ENCODE data around the gene WDR77.

The WDR77 gene

GRCh38 chr1:111483876-111484275 lies 34.8 kb upstream of the WDR77 start:
- Histone ChIP-seq H3K27me3 (ENCODE audit: control insufficient read depth in 5 of 5, insufficient read depth in 4 of 5, low read length in 5 of 5) (no peaks in the 10 kb centered on the region), H3K36me3 (ENCODE audit: control insufficient read depth in 5 of 5, insufficient read depth in 5 of 5, low read length in 5 of 5) (no peaks in the 10 kb centered on the region), H3K27ac (ENCODE audit: low read depth, low read length) (no peak overlapping the region), H3K9ac (ENCODE audit: low read length in 5 of 5) (no peak overlapping the region), H3K4me1 (ENCODE audit: control insufficient read depth in 5 of 5, insufficient read depth in 5 of 5, low read length in 5 of 5) (peaks cover 0 to 15% (median 6%) of the 10 kb centered on the region in 5 donors), H3K4me3 (ENCODE audit: low read depth in 1 of 5, low read length in 5 of 5) (no peak overlapping the region), H3K9me3 (ENCODE audit: control insufficient read depth in 5 of 5, low read length in 5 of 5) (no peaks in the 10 kb centered on the region)

- Histone ChIP-seq H3K4me1 (ENCODE audit: control insufficient read depth in 5 of 5, insufficient read depth in 5 of 5, low read length in 5 of 5) (peaks cover 0 to 12% (median 6%) of the 10 kb centered on the region in 5 donors), H3K9ac (ENCODE audit: low read length in 5 of 5) (no peak overlapping the region), H3K27me3 (ENCODE audit: control insufficient read depth in 5 of 5, insufficient read depth in 4 of 5, low read length in 5 of 5) (no peaks in the 10 kb centered on the region), H3K9me3 (ENCODE audit: control insufficient read depth in 5 of 5, low read length in 5 of 5) (no peaks in the 10 kb centered on the region), H3K4me3 (ENCODE audit: low read depth in 1 of 5, low read length in 5 of 5) (no peak overlapping the region), H3K27ac (ENCODE audit: low read depth, low read length) (no peak overlapping the region), H3K36me3 (ENCODE audit: control insufficient read depth in 5 of 5, insufficient read depth in 5 of 5, low read length in 5 of 5) (peaks cover 0 to 4% (median under 1%) of the 10 kb centered on the region in 5 donors)
Observed at GRCh38 chr1:111483166-111483565, 34.1 kb upstream of the WDR77 start.

- Histone ChIP-seq H3K4me1 (ENCODE audit: control insufficient read depth in 5 of 5, insufficient read depth in 5 of 5, low read length in 5 of 5) (peaks cover 2 to 27% (median 12%) of the 10 kb centered on the region in 5 donors), H3K9ac (ENCODE audit: low read length in 5 of 5) (peak overlapping the region in 1 of 5 donors; percentile 16), H3K36me3 (ENCODE audit: control insufficient read depth in 5 of 5, insufficient read depth in 5 of 5, low read length in 5 of 5) (peaks cover 0 to 10% (median 2%) of the 10 kb centered on the region in 5 donors), H3K27ac (ENCODE audit: low read depth, low read length) (no peak overlapping the region), H3K4me3 (ENCODE audit: low read depth in 1 of 5, low read length in 5 of 5) (no peak overlapping the region), H3K27me3 (ENCODE audit: control insufficient read depth in 5 of 5, insufficient read depth in 4 of 5, low read length in 5 of 5) (no peaks in the 10 kb centered on the region), H3K9me3 (ENCODE audit: control insufficient read depth in 5 of 5, low read length in 5 of 5) (no peaks in the 10 kb centered on the region)
Observed at GRCh38 chr1:111481387-111482221, 32.5 kb upstream of the WDR77 start.

- peaks cover 0 to 10% (median 2%) of the 10 kb centered on the region in 5 donors for H3K36me3 ChIP-seq (ENCODE audit: control insufficient read depth in 5 of 5, insufficient read depth in 5 of 5, low read length in 5 of 5)
- no peaks in the 10 kb centered on the region for H3K9me3 ChIP-seq (ENCODE audit: control insufficient read depth in 5 of 5, low read length in 5 of 5)
- H3K4me1 ChIP-seq (ENCODE audit: control insufficient read depth in 5 of 5, insufficient read depth in 5 of 5, low read length in 5 of 5): peaks cover 2 to 36% (median 13%) of the 10 kb centered on the region in 5 donors
- no peak overlapping the region for H3K27ac ChIP-seq (ENCODE audit: low read depth, low read length)
- no peak overlapping the region for H3K4me3 ChIP-seq (ENCODE audit: low read depth in 1 of 5, low read length in 5 of 5)
- H3K9ac ChIP-seq (ENCODE audit: low read length in 5 of 5): no peak overlapping the region
- H3K27me3 ChIP-seq (ENCODE audit: control insufficient read depth in 5 of 5, insufficient read depth in 4 of 5, low read length in 5 of 5): no peaks in the 10 kb centered on the region
Observed at GRCh38 chr1:111480674-111481073, 31.6 kb upstream of the WDR77 start.

GRCh38 chr1:111476761-111477309 lies 27.8 kb upstream of the WDR77 start:
- Histone ChIP-seq H3K4me1 (ENCODE audit: control insufficient read depth in 5 of 5, insufficient read depth in 5 of 5, low read length in 5 of 5) (peaks cover 5 to 51% (median 20%) of the 10 kb centered on the region in 5 donors), H3K27ac (ENCODE audit: low read depth, low read length) (peak overlapping the region; percentile 54), H3K4me3 (ENCODE audit: low read depth in 1 of 5, low read length in 5 of 5) (peak overlapping the region in 1 of 5 donors; percentile 32), H3K9me3 (ENCODE audit: control insufficient read depth in 5 of 5, low read length in 5 of 5) (no peaks in the 10 kb centered on the region), H3K27me3 (ENCODE audit: control insufficient read depth in 5 of 5, insufficient read depth in 4 of 5, low read length in 5 of 5) (no peaks in the 10 kb centered on the region), H3K36me3 (ENCODE audit: control insufficient read depth in 5 of 5, insufficient read depth in 5 of 5, low read length in 5 of 5) (peaks cover under 1 to 10% (median 9%) of the 10 kb centered on the region in 5 donors), H3K9ac (ENCODE audit: low read length in 5 of 5) (peak overlapping the region in 1 of 5 donors; percentile 44)

GRCh38 chr1:111476214-111476613 lies 27.2 kb upstream of the WDR77 start:
- no peaks in the 10 kb centered on the region for H3K9me3 ChIP-seq (ENCODE audit: control insufficient read depth in 5 of 5, low read length in 5 of 5)
- H3K36me3 ChIP-seq (ENCODE audit: control insufficient read depth in 5 of 5, insufficient read depth in 5 of 5, low read length in 5 of 5): peaks cover 4 to 15% (median 14%) of the 10 kb centered on the region in 5 donors
- peak overlapping the region in 1 of 5 donors; percentile 19 for H3K9ac ChIP-seq (ENCODE audit: low read length in 5 of 5)
- H3K27me3 ChIP-seq (ENCODE audit: control insufficient read depth in 5 of 5, insufficient read depth in 4 of 5, low read length in 5 of 5): no peaks in the 10 kb centered on the region
- H3K4me3 ChIP-seq (ENCODE audit: low read depth in 1 of 5, low read length in 5 of 5): no peak overlapping the region
- H3K4me1 ChIP-seq (ENCODE audit: control insufficient read depth in 5 of 5, insufficient read depth in 5 of 5, low read length in 5 of 5): peaks cover 5 to 51% (median 15%) of the 10 kb centered on the region in 5 donors
- H3K27ac ChIP-seq (ENCODE audit: low read depth, low read length): peak overlapping the region; percentile 54

GRCh38 chr1:111475701-111476100 lies 26.6 kb upstream of the WDR77 start:
- H3K36me3 ChIP-seq (ENCODE audit: control insufficient read depth in 5 of 5, insufficient read depth in 5 of 5, low read length in 5 of 5): peaks cover 7 to 18% (median 15%) of the 10 kb centered on the region in 5 donors
- H3K27me3 ChIP-seq (ENCODE audit: control insufficient read depth in 5 of 5, insufficient read depth in 4 of 5, low read length in 5 of 5): no peaks in the 10 kb centered on the region
- peak overlapping the region in 1 of 5 donors; percentile 19 for H3K9ac ChIP-seq (ENCODE audit: low read length in 5 of 5)
- H3K9me3 ChIP-seq (ENCODE audit: control insufficient read depth in 5 of 5, low read length in 5 of 5): no peaks in the 10 kb centered on the region
- H3K4me1 ChIP-seq (ENCODE audit: control insufficient read depth in 5 of 5, insufficient read depth in 5 of 5, low read length in 5 of 5): peaks cover 5 to 54% (median 15%) of the 10 kb centered on the region in 5 donors
- H3K27ac ChIP-seq (ENCODE audit: low read depth, low read length): no peak overlapping the region
- H3K4me3 ChIP-seq (ENCODE audit: low read depth in 1 of 5, low read length in 5 of 5): no peak overlapping the region

- Histone ChIP-seq H3K9me3 (ENCODE audit: control insufficient read depth in 5 of 5, low read length in 5 of 5) (no peaks in the 10 kb centered on the region), H3K9ac (ENCODE audit: low read length in 5 of 5) (peak overlapping the region; percentile 16 to 69 (median 62)), H3K4me1 (ENCODE audit: control insufficient read depth in 5 of 5, insufficient read depth in 5 of 5, low read length in 5 of 5) (peaks cover 5 to 58% (median 15%) of the 10 kb centered on the region in 5 donors), H3K27ac (ENCODE audit: low read depth, low read length) (peak overlapping the region; percentile 24), H3K27me3 (ENCODE audit: control insufficient read depth in 5 of 5, insufficient read depth in 4 of 5, low read length in 5 of 5) (no peaks in the 10 kb centered on the region), H3K36me3 (ENCODE audit: control insufficient read depth in 5 of 5, insufficient read depth in 5 of 5, low read length in 5 of 5) (peaks cover 18 to 30% (median 23%) of the 10 kb centered on the region in 5 donors), H3K4me3 (ENCODE audit: low read depth in 1 of 5, low read length in 5 of 5) (peak overlapping the region in 2 of 5 donors; percentile 42 to 55)
Observed at GRCh38 chr1:111474521-111474920, 25.5 kb upstream of the WDR77 start.

- H3K9me3 ChIP-seq (ENCODE audit: control insufficient read depth in 5 of 5, low read length in 5 of 5): no peaks in the 10 kb centered on the region
- peaks cover 5 to 58% (median 15%) of the 10 kb centered on the region in 5 donors for H3K4me1 ChIP-seq (ENCODE audit: control insufficient read depth in 5 of 5, insufficient read depth in 5 of 5, low read length in 5 of 5)
- H3K27ac ChIP-seq (ENCODE audit: low read depth, low read length): peak overlapping the region; percentile 24
- peak overlapping the region in 4 of 5 donors; percentile 13 to 55 (median 47) for H3K4me3 ChIP-seq (ENCODE audit: low read depth in 1 of 5, low read length in 5 of 5)
- peak overlapping the region; percentile 16 to 69 (median 62) for H3K9ac ChIP-seq (ENCODE audit: low read length in 5 of 5)
- H3K36me3 ChIP-seq (ENCODE audit: control insufficient read depth in 5 of 5, insufficient read depth in 5 of 5, low read length in 5 of 5): peaks cover 19 to 34% (median 24%) of the 10 kb centered on the region in 5 donors
- H3K27me3 ChIP-seq (ENCODE audit: control insufficient read depth in 5 of 5, insufficient read depth in 4 of 5, low read length in 5 of 5): no peaks in the 10 kb centered on the region
Observed at GRCh38 chr1:111474106-111474505, 25.1 kb upstream of the WDR77 start.

- Histone ChIP-seq H3K27me3 (ENCODE audit: control insufficient read depth in 5 of 5, insufficient read depth in 4 of 5, low read length in 5 of 5) (no peaks in the 10 kb centered on the region), H3K9ac (ENCODE audit: low read length in 5 of 5) (no peak overlapping the region), H3K4me3 (ENCODE audit: low read depth in 1 of 5, low read length in 5 of 5) (no peak overlapping the region), H3K9me3 (ENCODE audit: control insufficient read depth in 5 of 5, low read length in 5 of 5) (no peaks in the 10 kb centered on the region), H3K36me3 (ENCODE audit: control insufficient read depth in 5 of 5, insufficient read depth in 5 of 5, low read length in 5 of 5) (peaks cover 31 to 49% (median 42%) of the 10 kb centered on the region in 5 donors), H3K27ac (ENCODE audit: low read depth, low read length) (no peak overlapping the region), H3K4me1 (ENCODE audit: control insufficient read depth in 5 of 5, insufficient read depth in 5 of 5, low read length in 5 of 5) (peaks cover 3 to 43% (median 8%) of the 10 kb centered on the region in 5 donors)
Observed at GRCh38 chr1:111471538-111471937, 22.5 kb upstream of the WDR77 start.
